Breast epithelium (tissue), 3 donors: Measurements from ENCODE around the gene ONECUT2.

Source experiments
- CTCF ChIP-seq, 3 donors: fragments of 450-650 bp; IDR thresholded peaks; one replicate each; pipeline ENCODE4 v1.5.1; 2016 to 2017; ENCODE audit warnings: antibody characterized with exemption in 3 of 3, mild to moderate bottlenecking in 3 of 3, moderate library complexity in 3 of 3
- POLR2A ChIP-seq: fragments of 450-650 bp; IDR thresholded peaks from one replicate; pipeline ENCODE4 v1.6.1; 2016; ENCODE audit warnings: antibody characterized with exemption, mild to moderate bottlenecking, moderate library complexity

- no peak for TF ChIP-seq CTCF (IDR thresholded peaks at IDR 0.05)
- TF ChIP-seq POLR2A: no peak
Measured at GRCh38 chr18:57436965-57437333, 1.8 kb downstream of the ONECUT2 start.
